DND-41 (cell line): ENCODE measurements around the gene ALAS1.

Source experiments
- CTCF ChIP-seq: IDR thresholded peaks from 2 replicates; pipeline ENCODE4 v1.5.1; 2012; ENCODE audit warnings: borderline replicate concordance, low read length, moderate library complexity, mild to moderate bottlenecking; ENCODE audit not compliant: poor library complexity, severe bottlenecking; ENCODE audit errors: extremely low read depth
- EZH2 ChIP-seq: IDR thresholded peaks from 3 replicates; pipeline ENCODE4 v1.6.1; 2012; ENCODE audit warnings: borderline replicate concordance, low read depth, mild to moderate bottlenecking, moderate library complexity, low read length, inconsistent platforms; ENCODE audit not compliant: severe bottlenecking

GRCh38 chr3:52225452-52226228 lies 27.7 kb downstream of the ALAS1 start, which contains the start of gene TLR9:
- TF ChIP-seq CTCF (no peak), EZH2 (no peak)
